ENCODE measurements around the gene GDF10.

Gene GDF10

DNA sequence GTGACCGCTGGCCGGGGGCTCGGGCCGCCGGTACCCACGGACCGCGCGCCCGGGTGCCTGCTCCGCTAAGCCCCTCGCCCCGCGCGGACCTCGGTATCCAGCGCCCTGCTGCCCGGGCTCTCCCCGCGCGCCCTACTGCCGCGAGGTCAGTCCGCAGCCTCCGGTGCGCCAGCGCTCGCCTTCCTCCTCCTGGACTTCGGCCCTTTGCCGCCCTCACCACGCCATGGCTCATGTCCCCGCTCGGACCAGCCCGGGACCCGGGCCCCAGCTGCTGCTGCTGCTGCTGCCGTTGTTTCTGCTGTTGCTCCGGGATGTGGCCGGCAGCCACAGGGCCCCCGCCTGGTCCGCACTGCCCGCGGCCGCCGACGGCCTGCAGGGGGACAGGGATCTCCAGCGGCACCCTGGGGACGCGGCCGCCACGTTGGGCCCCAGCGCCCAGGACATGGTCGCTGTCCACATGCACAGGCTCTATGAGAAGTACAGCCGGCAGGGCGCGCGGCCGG is 483 bp downstream of the GDF10 start:
- no peaks in the 10 kb centered on the region for H3K9me3 ChIP-seq (ENCODE audit: control insufficient read depth in 5 of 5, low read length in 5 of 5)
- H3K36me3 ChIP-seq (ENCODE audit: control insufficient read depth in 5 of 5, insufficient read depth in 5 of 5, low read length in 5 of 5), result no peaks in the 10 kb centered on the region
- peaks cover 4 to 38% (median 29%) of the 10 kb centered on the region in 5 donors for H3K4me1 ChIP-seq (ENCODE audit: control insufficient read depth in 5 of 5, insufficient read depth in 5 of 5, low read length in 5 of 5)
- peak overlapping the region in 4 of 5 donors; percentile 54 to 65 (median 62) for H3K4me3 ChIP-seq (ENCODE audit: low read depth in 1 of 5, low read length in 5 of 5)
- H3K27me3 ChIP-seq (ENCODE audit: control insufficient read depth in 5 of 5, insufficient read depth in 4 of 5, low read length in 5 of 5), result peaks cover 4 to 25% (median 18%) of the 10 kb centered on the region in 5 donors
- no peak overlapping the region for H3K27ac ChIP-seq (ENCODE audit: low read depth, low read length)
- peak overlapping the region in 2 of 5 donors; percentile 27 to 41 for H3K9ac ChIP-seq (ENCODE audit: low read length in 5 of 5)

DNA sequence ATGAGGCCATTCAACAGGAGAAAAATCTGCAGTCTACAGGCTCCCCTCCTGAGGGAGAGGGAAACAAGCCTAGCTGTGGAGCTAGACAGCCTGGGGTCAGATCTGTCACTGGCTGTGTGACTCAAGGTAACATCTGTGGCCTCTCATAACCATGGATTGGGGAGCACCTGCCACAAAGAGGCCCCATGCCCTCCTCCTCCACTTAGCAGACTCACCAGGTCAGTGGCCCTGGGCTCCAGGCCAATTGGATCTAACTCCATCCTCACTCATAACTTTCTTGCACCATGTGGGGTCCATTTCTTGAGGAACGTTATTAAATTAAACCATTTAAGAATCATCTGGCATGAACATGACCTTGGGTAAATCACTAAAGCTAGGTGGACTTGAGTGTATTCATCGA is 1.8 kb downstream of the GDF10 start:
- H3K9me3 ChIP-seq (ENCODE audit: control insufficient read depth in 5 of 5, low read length in 5 of 5), result no peaks in the 10 kb centered on the region
- H3K36me3 ChIP-seq (ENCODE audit: control insufficient read depth in 5 of 5, insufficient read depth in 5 of 5, low read length in 5 of 5), result no peaks in the 10 kb centered on the region
- H3K4me1 ChIP-seq (ENCODE audit: control insufficient read depth in 5 of 5, insufficient read depth in 5 of 5, low read length in 5 of 5), result peaks cover 2 to 26% (median 23%) of the 10 kb centered on the region in 5 donors
- H3K27me3 ChIP-seq (ENCODE audit: control insufficient read depth in 5 of 5, insufficient read depth in 4 of 5, low read length in 5 of 5), result peaks cover 4 to 24% (median 20%) of the 10 kb centered on the region in 5 donors
- H3K9ac ChIP-seq (ENCODE audit: low read length in 5 of 5), result no peak overlapping the region
- H3K4me3 ChIP-seq (ENCODE audit: low read depth in 1 of 5, low read length in 5 of 5), result peak overlapping the region in 3 of 5 donors; percentile 54 to 65 (median 61)
- H3K27ac ChIP-seq (ENCODE audit: low read depth, low read length), result no peak overlapping the region

DNA sequence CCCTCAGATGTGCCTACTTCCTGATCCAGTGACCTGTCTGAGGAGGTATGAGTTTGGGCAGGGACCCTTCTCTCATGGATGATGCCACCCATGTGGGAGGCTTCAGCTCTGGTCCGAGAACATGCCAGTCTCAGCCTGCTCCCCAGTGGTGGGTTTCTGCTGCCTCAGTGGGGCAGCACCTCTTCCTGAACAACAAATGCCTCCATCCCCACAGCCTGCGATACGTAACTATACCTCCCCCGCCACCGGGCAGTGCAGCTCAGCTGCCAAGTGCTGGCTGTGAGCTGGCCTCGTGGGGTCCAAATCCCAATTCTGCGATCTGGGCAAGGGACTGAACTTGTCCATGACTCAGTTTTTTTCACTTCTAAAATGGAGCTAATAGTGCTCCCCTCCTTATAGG is 3.1 kb downstream of the GDF10 start:
- H3K27me3 ChIP-seq (ENCODE audit: control insufficient read depth in 5 of 5, insufficient read depth in 4 of 5, low read length in 5 of 5), result peaks cover 4 to 26% (median 22%) of the 10 kb centered on the region in 5 donors
- H3K9ac ChIP-seq (ENCODE audit: low read length in 5 of 5), result no peak overlapping the region
- no peaks in the 10 kb centered on the region for H3K9me3 ChIP-seq (ENCODE audit: control insufficient read depth in 5 of 5, low read length in 5 of 5)
- no peak overlapping the region for H3K4me3 ChIP-seq (ENCODE audit: low read depth in 1 of 5, low read length in 5 of 5)
- H3K4me1 ChIP-seq (ENCODE audit: control insufficient read depth in 5 of 5, insufficient read depth in 5 of 5, low read length in 5 of 5), result peaks cover 2 to 24% (median 18%) of the 10 kb centered on the region in 5 donors
- H3K36me3 ChIP-seq (ENCODE audit: control insufficient read depth in 5 of 5, insufficient read depth in 5 of 5, low read length in 5 of 5), result no peaks in the 10 kb centered on the region
- no peak overlapping the region for H3K27ac ChIP-seq (ENCODE audit: low read depth, low read length)

DNA sequence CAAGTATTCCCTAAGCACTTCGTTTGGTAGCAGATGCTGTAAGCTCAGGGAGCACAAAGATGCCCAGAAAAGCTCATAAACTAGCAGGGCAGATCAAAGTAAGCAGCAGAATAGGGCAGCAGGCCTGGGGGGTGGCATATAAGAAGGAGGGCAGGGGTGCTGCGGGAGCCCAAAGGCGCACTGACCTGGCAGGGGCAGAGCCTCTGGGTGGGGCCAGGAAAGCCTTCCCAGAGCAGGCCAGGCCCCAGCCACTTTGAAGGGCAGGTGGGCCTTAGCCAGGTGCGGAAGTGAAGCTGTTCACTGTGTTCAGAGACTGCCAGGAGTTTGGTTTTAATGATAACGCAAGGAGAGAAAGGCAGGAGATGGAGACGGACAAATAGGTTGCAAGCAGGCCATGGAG is 3.9 kb downstream of the GDF10 start:
- Histone ChIP-seq H3K9ac (ENCODE audit: low read length in 5 of 5) (no peak overlapping the region), H3K27me3 (ENCODE audit: control insufficient read depth in 5 of 5, insufficient read depth in 4 of 5, low read length in 5 of 5) (peaks cover 4 to 26% (median 22%) of the 10 kb centered on the region in 5 donors), H3K4me1 (ENCODE audit: control insufficient read depth in 5 of 5, insufficient read depth in 5 of 5, low read length in 5 of 5) (peaks cover 2 to 24% (median 18%) of the 10 kb centered on the region in 5 donors), H3K4me3 (ENCODE audit: low read depth in 1 of 5, low read length in 5 of 5) (no peak overlapping the region), H3K27ac (ENCODE audit: low read depth, low read length) (no peak overlapping the region), H3K9me3 (ENCODE audit: control insufficient read depth in 5 of 5, low read length in 5 of 5) (no peaks in the 10 kb centered on the region), H3K36me3 (ENCODE audit: control insufficient read depth in 5 of 5, insufficient read depth in 5 of 5, low read length in 5 of 5) (no peaks in the 10 kb centered on the region)

DNA sequence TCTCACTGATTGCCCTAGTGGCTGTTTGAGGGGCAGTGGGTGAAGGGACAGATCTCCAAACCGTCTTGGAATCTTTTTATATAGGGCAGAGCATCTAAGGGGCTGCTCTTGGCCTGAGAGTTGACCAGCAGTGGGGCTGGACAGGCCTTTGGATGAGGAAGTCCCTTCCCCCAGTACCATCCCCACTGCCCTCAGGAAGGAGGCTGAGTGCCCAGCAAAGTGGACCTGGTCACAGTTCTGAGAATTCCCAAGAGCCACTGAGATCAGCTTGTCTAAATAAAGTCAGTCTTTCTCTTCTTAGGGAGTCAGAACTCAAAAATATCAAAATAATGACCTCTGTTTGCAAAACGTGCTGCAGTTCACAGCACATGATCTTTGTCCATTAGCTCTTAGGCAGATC is 5.6 kb downstream of the GDF10 start:
- no peaks in the 10 kb centered on the region for H3K9me3 ChIP-seq (ENCODE audit: control insufficient read depth in 5 of 5, low read length in 5 of 5)
- H3K27me3 ChIP-seq (ENCODE audit: control insufficient read depth in 5 of 5, insufficient read depth in 4 of 5, low read length in 5 of 5), result peaks cover 4 to 26% (median 19%) of the 10 kb centered on the region in 5 donors
- H3K4me1 ChIP-seq (ENCODE audit: control insufficient read depth in 5 of 5, insufficient read depth in 5 of 5, low read length in 5 of 5), result peaks cover 2 to 16% (median 10%) of the 10 kb centered on the region in 5 donors
- H3K27ac ChIP-seq (ENCODE audit: low read depth, low read length), result no peak overlapping the region
- H3K4me3 ChIP-seq (ENCODE audit: low read depth in 1 of 5, low read length in 5 of 5), result no peak overlapping the region
- H3K9ac ChIP-seq (ENCODE audit: low read length in 5 of 5), result no peak overlapping the region
- no peaks in the 10 kb centered on the region for H3K36me3 ChIP-seq (ENCODE audit: control insufficient read depth in 5 of 5, insufficient read depth in 5 of 5, low read length in 5 of 5)

DNA sequence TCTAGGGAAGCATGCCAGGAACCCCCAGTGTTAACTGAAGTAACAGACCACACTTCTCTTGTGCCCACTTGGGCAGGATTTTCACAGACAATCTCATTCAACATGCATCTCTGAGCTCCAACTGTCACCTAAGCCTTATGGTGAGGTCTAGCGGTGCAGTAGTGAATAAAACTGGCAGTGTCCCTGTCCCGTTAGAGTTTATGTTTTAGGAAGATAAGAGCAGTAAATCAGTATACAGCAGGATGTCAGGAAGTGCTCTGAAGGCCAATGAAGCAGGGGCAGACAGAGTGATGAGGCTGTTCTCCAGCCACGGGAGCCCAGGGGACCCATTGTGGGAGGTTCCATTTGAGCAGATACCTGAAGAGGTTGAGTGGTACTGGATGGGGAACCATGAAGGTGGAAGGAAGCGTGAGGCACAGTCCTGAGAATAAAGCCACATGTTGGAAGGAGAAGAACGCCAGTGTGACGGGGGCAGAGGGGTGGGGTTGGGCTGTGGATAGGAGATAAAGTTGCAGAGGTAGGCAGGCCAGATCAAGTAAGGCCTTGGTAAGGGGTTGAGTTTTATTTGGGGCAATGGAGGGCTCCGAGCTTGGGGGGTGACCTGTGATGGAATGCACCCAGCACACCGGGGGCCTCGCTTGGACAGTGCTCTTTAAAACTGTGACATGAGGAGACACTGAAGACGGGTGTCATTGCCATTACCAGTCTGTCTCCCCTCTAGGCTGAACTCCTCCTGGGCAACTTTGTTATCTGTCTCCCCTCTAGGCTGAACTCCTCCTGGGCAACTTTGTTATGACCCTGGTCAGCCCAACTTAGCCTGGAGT is 6.6 kb downstream of the GDF10 start:
- H3K4me1 ChIP-seq (ENCODE audit: control insufficient read depth in 5 of 5, insufficient read depth in 5 of 5, low read length in 5 of 5), result peaks cover 4 to 15% (median 10%) of the 10 kb centered on the region in 5 donors
- H3K9me3 ChIP-seq (ENCODE audit: control insufficient read depth in 5 of 5, low read length in 5 of 5), result no peaks in the 10 kb centered on the region
- H3K4me3 ChIP-seq (ENCODE audit: low read depth in 1 of 5, low read length in 5 of 5), result no peak overlapping the region
- H3K27me3 ChIP-seq (ENCODE audit: control insufficient read depth in 5 of 5, insufficient read depth in 4 of 5, low read length in 5 of 5), result peaks cover 0 to 18% (median 10%) of the 10 kb centered on the region in 5 donors
- H3K9ac ChIP-seq (ENCODE audit: low read length in 5 of 5), result no peak overlapping the region
- H3K27ac ChIP-seq (ENCODE audit: low read depth, low read length), result no peak overlapping the region
- H3K36me3 ChIP-seq (ENCODE audit: control insufficient read depth in 5 of 5, insufficient read depth in 5 of 5, low read length in 5 of 5), result no peaks in the 10 kb centered on the region

DNA sequence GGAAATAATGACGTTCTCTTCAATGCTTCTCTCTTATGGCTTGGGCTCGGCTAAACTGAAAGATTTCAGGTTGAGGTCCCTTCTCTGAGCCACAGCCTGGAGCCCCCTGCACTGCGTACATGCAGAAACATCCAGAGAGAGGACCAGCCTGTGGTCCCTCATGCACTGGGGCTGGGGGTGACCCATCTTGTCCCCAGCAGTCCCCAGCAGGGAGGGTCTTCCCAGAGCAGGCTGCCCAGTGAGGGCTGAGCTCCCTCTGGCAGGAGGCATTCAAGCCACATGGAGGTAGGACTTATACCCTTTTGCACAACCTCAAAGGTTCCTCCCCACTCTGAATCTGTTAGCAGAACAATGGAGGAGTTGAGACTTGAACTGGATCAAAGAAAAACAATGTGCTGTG is 7.4 kb downstream of the GDF10 start:
- Histone ChIP-seq H3K36me3 (ENCODE audit: control insufficient read depth in 5 of 5, insufficient read depth in 5 of 5, low read length in 5 of 5) (peaks cover 0 to under 1% (median 0%) of the 10 kb centered on the region in 5 donors), H3K9ac (ENCODE audit: low read length in 5 of 5) (no peak overlapping the region), H3K4me1 (ENCODE audit: control insufficient read depth in 5 of 5, insufficient read depth in 5 of 5, low read length in 5 of 5) (peaks cover 4 to 16% (median 14%) of the 10 kb centered on the region in 5 donors), H3K27ac (ENCODE audit: low read depth, low read length) (no peak overlapping the region), H3K27me3 (ENCODE audit: control insufficient read depth in 5 of 5, insufficient read depth in 4 of 5, low read length in 5 of 5) (peaks cover 0 to 15% (median 6%) of the 10 kb centered on the region in 5 donors), H3K9me3 (ENCODE audit: control insufficient read depth in 5 of 5, low read length in 5 of 5) (no peaks in the 10 kb centered on the region), H3K4me3 (ENCODE audit: low read depth in 1 of 5, low read length in 5 of 5) (no peak overlapping the region)

DNA sequence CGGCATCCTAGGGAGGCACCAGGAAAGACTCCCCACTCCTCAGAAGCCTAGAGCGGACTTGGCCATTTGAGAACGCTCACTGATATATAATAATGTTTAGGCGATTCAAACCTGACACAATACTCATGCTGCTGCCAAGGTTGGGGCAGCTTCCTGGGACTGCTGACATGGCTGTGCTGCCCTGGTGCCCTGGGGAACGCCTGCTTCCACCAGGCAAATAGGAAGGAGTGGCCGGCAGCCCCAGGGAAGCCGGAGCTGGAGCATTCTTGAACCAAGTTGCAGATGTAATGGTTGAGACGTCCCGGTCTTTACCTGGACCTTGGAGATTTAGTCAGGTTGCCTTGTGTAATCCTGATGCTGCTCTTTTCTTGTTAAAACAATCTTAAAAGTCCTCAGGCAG is 8.8 kb downstream of the GDF10 start:
- Histone ChIP-seq H3K9me3 (ENCODE audit: control insufficient read depth in 5 of 5, low read length in 5 of 5) (no peaks in the 10 kb centered on the region), H3K27me3 (ENCODE audit: control insufficient read depth in 5 of 5, insufficient read depth in 4 of 5, low read length in 5 of 5) (peaks cover 0 to 7% (median 4%) of the 10 kb centered on the region in 5 donors), H3K36me3 (ENCODE audit: control insufficient read depth in 5 of 5, insufficient read depth in 5 of 5, low read length in 5 of 5) (peaks cover 0 to 5% (median 0%) of the 10 kb centered on the region in 5 donors), H3K9ac (ENCODE audit: low read length in 5 of 5) (no peak overlapping the region), H3K4me3 (ENCODE audit: low read depth in 1 of 5, low read length in 5 of 5) (no peak overlapping the region), H3K27ac (ENCODE audit: low read depth, low read length) (no peak overlapping the region), H3K4me1 (ENCODE audit: control insufficient read depth in 5 of 5, insufficient read depth in 5 of 5, low read length in 5 of 5) (peaks cover 4 to 14% (median 12%) of the 10 kb centered on the region in 5 donors)

DNA sequence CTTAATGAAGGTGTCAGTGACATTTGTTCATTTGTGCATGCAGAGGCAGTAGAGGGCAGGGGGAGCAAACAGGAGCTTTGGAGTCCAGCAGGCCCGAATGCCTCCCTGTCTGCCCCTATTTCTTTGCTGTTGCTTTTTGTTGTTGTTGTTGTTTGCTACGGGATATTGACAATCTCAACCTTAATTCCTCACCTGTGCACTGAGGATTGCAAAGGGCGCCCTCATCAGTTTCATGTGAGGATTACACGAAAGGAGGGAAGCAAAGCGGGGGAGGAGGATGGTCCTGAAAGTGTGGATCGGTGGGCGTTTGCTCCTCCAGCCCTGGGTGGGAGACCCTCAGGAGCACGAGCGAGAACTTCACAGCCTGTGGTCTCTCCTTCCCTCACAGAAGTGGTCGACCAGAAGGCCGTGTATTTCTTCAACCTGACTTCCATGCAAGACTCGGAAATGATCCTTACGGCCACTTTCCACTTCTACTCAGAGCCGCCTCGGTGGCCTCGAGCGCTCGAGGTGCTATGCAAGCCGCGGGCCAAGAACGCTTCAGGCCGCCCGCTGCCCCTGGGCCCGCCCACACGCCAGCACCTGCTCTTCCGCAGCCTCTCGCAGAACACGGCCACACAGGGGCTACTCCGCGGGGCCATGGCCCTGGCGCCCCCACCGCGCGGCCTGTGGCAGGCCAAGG is 9.6 kb downstream of the GDF10 start:
- no peak overlapping the region for H3K9ac ChIP-seq (ENCODE audit: low read length in 5 of 5)
- H3K36me3 ChIP-seq (ENCODE audit: control insufficient read depth in 5 of 5, insufficient read depth in 5 of 5, low read length in 5 of 5), result peaks cover 0 to 5% (median 0%) of the 10 kb centered on the region in 5 donors
- peaks cover 4 to 14% (median 12%) of the 10 kb centered on the region in 5 donors for H3K4me1 ChIP-seq (ENCODE audit: control insufficient read depth in 5 of 5, insufficient read depth in 5 of 5, low read length in 5 of 5)
- no peak overlapping the region for H3K4me3 ChIP-seq (ENCODE audit: low read depth in 1 of 5, low read length in 5 of 5)
- H3K27ac ChIP-seq (ENCODE audit: low read depth, low read length), result no peak overlapping the region
- peaks cover 0 to 7% (median 4%) of the 10 kb centered on the region in 5 donors for H3K27me3 ChIP-seq (ENCODE audit: control insufficient read depth in 5 of 5, insufficient read depth in 4 of 5, low read length in 5 of 5)
- H3K9me3 ChIP-seq (ENCODE audit: control insufficient read depth in 5 of 5, low read length in 5 of 5), result no peaks in the 10 kb centered on the region

DNA sequence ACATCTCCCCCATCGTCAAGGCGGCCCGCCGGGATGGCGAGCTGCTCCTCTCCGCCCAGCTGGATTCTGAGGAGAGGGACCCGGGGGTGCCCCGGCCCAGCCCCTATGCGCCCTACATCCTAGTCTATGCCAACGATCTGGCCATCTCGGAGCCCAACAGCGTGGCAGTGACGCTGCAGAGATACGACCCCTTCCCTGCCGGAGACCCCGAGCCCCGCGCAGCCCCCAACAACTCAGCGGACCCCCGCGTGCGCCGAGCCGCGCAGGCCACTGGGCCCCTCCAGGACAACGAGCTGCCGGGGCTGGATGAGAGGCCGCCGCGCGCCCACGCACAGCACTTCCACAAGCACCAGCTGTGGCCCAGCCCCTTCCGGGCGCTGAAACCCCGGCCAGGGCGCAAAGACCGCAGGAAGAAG is 10.1 kb downstream of the GDF10 start:
- H3K36me3 ChIP-seq (ENCODE audit: control insufficient read depth in 5 of 5, insufficient read depth in 5 of 5, low read length in 5 of 5), result peaks cover 0 to 5% (median 0%) of the 10 kb centered on the region in 5 donors
- H3K4me1 ChIP-seq (ENCODE audit: control insufficient read depth in 5 of 5, insufficient read depth in 5 of 5, low read length in 5 of 5), result peaks cover 2 to 14% (median 12%) of the 10 kb centered on the region in 5 donors
- no peak overlapping the region for H3K4me3 ChIP-seq (ENCODE audit: low read depth in 1 of 5, low read length in 5 of 5)
- H3K27me3 ChIP-seq (ENCODE audit: control insufficient read depth in 5 of 5, insufficient read depth in 4 of 5, low read length in 5 of 5), result peaks cover 0 to 7% (median 4%) of the 10 kb centered on the region in 5 donors
- H3K27ac ChIP-seq (ENCODE audit: low read depth, low read length), result no peak overlapping the region
- no peak overlapping the region for H3K9ac ChIP-seq (ENCODE audit: low read length in 5 of 5)
- no peaks in the 10 kb centered on the region for H3K9me3 ChIP-seq (ENCODE audit: control insufficient read depth in 5 of 5, low read length in 5 of 5)
